Brain microvascular endothelial cell (primary cell): ENCODE measurements around the gene ALG2.
A peak's percentile ranks its signal among the peaks of the same experiment; 100 is the strongest.

Experiments
- DNase-seq: peaks from one replicate; pipeline ENCODE4 v3.0.0-alpha.2; 2020
- H3K27ac ChIP-seq: fragments of 250-450 bp; sonication (Bioruptor Pico); 2 replicates; pipeline ENCODE4 v1.5.1; 2020; ENCODE audit warnings: mild to moderate bottlenecking, moderate library complexity
- H3K27me3 ChIP-seq: fragments of 250-450 bp; sonication (Bioruptor Pico); replicated peaks from 2 replicates; pipeline ENCODE4 v1.5.1; 2020; ENCODE audit warnings: mild to moderate bottlenecking
- H3K36me3 ChIP-seq: fragments of 250-450 bp; sonication (Bioruptor Pico); replicated peaks from 2 replicates; pipeline ENCODE4 v1.5.1; 2020; ENCODE audit warnings: mild to moderate bottlenecking
- H3K4me3 ChIP-seq: 2 replicates; pipeline ENCODE4 v1.5.1; 2011; ENCODE audit warnings: low read depth, mild to moderate bottlenecking, control low read depth, low read length, moderate library complexity
- in situ Hi-C: cut with HindIII; loops from 2 replicates; pipeline ENCODE4 v1.10.0; 2017; ENCODE audit warnings: low sequenced_read_pairs, low pct_ligation_motif_present
- TF ChIP-seq, protein P1 (sequence below): IDR thresholded peaks from 2 replicates; pipeline ENCODE4 v1.5.1; 2011; ENCODE audit warnings: low read depth, mild to moderate bottlenecking, moderate library complexity, low read length, control low read depth, inconsistent platforms; ENCODE audit errors: missing control alignments

Gene ALG2, protein sequence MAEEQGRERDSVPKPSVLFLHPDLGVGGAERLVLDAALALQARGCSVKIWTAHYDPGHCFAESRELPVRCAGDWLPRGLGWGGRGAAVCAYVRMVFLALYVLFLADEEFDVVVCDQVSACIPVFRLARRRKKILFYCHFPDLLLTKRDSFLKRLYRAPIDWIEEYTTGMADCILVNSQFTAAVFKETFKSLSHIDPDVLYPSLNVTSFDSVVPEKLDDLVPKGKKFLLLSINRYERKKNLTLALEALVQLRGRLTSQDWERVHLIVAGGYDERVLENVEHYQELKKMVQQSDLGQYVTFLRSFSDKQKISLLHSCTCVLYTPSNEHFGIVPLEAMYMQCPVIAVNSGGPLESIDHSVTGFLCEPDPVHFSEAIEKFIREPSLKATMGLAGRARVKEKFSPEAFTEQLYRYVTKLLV

DNA sequence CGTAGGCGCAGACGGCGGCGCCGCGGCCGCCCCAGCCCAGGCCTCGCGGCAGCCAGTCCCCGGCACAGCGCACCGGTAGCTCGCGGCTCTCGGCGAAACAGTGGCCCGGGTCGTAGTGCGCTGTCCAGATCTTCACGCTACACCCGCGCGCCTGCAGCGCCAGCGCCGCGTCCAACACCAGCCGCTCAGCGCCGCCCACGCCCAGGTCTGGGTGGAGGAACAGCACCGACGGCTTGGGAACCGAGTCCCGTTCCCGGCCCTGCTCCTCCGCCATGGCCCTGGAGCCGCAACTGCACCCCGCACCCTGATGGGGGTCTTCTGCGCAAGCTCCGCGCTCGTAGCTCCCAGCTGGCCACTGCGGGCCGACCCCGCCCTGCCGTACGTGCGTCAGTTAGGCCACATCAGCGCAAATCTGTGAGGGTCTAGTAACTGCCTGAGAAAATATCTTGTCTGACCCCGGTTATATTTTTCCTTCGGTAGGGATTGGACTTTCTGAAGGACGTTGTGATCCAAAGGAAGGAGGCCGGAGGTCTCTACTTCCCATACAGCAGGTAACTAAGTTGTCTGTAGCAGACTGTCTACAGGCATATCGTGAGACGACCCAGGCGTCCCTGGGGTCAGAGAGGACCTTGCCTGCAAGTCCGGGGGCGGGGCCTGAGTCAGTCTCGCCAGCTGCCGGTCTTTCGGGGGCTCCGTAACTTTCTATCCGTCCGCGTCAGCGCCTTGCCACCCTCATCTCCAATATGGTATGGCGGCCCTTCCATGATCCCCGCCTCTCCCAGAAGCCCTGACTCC lies at the start of gene ALG2, which contains the start of gene SEC61B:
ALG2 (minus strand) TSS at position 322 of the 795 bp plus-strand sequence; CDS start at position 274, 48 bp downstream.
SEC61B (plus strand) TSS at position 662 of the 795 bp plus-strand sequence; CDS start at position 744, 82 bp downstream.
- H3K4me3 ChIP-seq, result peak within 1 kb of the TSS; percentile 95
- in situ Hi-C loops, result no loop called here
- peak; percentile 95 for DNase-seq
- peaks cover 29% of the 10 kb centered on the region for H3K36me3 ChIP-seq
- H3K27me3 ChIP-seq, result no peaks in the 10 kb centered on the region
- TF ChIP-seq, protein P1, sequence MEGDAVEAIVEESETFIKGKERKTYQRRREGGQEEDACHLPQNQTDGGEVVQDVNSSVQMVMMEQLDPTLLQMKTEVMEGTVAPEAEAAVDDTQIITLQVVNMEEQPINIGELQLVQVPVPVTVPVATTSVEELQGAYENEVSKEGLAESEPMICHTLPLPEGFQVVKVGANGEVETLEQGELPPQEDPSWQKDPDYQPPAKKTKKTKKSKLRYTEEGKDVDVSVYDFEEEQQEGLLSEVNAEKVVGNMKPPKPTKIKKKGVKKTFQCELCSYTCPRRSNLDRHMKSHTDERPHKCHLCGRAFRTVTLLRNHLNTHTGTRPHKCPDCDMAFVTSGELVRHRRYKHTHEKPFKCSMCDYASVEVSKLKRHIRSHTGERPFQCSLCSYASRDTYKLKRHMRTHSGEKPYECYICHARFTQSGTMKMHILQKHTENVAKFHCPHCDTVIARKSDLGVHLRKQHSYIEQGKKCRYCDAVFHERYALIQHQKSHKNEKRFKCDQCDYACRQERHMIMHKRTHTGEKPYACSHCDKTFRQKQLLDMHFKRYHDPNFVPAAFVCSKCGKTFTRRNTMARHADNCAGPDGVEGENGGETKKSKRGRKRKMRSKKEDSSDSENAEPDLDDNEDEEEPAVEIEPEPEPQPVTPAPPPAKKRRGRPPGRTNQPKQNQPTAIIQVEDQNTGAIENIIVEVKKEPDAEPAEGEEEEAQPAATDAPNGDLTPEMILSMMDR, result no peak
- peak within 1 kb of the TSS; percentile 100 for H3K27ac ChIP-seq

DNA sequence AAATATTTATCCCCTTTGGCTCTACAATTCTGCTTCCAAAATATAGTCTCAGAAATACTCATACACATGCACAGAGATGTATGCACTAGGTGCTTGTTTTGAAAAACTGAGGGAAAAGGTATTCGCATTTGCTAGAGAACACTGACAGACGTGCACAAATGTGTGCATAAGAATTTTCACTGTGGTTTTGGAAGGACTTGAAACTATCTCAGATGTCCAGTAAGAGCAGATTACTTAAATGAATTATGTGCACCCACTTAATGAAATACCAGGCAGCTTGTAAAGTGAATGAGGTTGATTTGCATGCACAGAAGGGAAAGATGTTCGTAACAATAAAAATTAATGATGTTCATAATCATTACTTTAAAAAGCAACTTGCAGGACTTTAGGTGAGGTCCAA lies 48.7 kb upstream of the ALG2 start:
- no peak overlapping the region for H3K4me3 ChIP-seq
- TF ChIP-seq, protein P1, result no peak
- in situ Hi-C loops, result no loop called here
- no peaks in the 10 kb centered on the region for H3K27me3 ChIP-seq
- H3K36me3 ChIP-seq, result no peaks in the 10 kb centered on the region
- H3K27ac ChIP-seq, result no peak overlapping the region
- no peak for DNase-seq

DNA sequence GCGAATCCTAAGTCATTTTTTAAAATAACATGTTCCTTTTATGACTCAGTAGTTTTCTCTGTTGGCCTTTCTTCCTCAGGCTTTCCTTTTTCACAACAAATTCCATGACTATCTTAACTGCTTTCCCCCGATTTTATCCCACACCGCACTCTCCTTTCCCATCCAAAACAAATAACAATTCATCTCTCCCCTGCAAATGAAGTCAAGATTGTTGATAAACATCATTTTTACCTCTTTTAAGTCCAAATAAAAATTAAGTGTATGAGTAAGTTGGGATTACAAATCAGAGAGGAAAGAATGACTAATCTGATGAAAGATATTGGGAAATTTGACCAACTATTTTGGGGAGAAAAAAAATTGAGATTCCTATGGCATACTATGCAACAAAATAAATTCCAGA lies 47.7 kb upstream of the ALG2 start:
- in situ Hi-C loops, result no loop called here
- no peaks in the 10 kb centered on the region for H3K36me3 ChIP-seq
- DNase-seq, result peak; percentile 34
- TF ChIP-seq, protein P1, result no peak
- H3K4me3 ChIP-seq, result no peak overlapping the region
- peak overlapping the region; percentile 29 for H3K27ac ChIP-seq
- H3K27me3 ChIP-seq, result no peaks in the 10 kb centered on the region

DNA sequence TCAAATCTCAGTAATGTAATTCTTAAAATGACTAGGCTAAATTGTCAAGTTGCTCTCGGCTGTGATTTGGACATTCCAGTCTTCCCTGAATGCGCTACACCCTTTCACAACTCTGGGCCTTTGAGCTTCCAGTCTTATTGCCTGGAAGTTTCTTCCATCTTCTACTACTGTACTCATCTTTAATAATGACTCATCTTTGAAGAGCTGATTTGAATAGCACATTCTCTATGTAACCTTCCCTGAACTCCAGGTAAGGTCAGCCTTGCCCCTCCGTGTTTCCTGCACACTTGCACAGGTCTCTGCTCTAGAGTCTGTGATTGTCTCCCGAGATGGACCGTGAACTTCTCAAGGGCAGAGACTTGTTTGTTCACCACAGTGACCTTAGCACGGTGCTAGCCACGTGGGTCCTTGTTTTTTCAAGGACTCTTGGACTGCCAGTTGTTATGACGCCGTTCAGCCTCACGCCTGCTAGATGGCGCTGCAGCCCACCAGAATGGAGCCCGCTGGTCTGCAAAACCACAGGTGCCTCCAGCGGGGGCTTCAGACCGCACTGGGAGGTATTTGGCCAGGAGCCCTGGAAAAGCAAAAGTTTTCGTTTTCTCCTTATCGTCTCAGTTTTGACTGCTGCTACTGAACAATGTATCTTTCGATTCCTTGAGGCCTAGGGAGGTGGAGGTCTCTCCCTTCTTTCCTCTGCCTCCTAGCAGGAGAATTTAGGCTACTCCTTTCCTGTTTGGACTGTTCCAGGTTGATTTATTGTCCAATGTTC lies 44.7 kb upstream of the ALG2 start:
- no peak overlapping the region for H3K4me3 ChIP-seq

DNA sequence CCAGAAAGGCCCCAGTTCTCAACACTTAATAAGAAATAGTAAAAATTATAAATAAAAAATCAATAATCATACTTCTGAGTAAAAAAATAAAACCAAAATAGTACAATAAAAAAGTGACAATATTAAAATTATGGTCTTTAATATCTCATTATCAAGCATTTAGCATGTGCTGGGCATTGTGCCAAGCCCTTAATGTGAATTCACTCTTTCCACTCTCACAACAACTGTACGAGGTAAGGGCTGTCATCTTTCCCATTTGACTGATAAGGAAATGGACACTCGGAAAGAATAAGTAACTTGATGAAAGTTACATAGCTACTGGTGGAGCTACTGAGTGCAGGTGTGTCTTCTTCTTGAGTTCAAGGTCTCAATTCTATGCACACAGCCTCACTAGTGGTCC lies 43.9 kb upstream of the ALG2 start:
- Histone ChIP-seq H3K27me3 (no peaks in the 10 kb centered on the region), H3K36me3 (no peaks in the 10 kb centered on the region), H3K27ac (no peak overlapping the region), H3K4me3 (no peak overlapping the region)
- TF ChIP-seq, protein P1, result no peak
- in situ Hi-C loops, result no loop called here
- no peak for DNase-seq

More for the DNA sequence above, 44.7 kb upstream of the ALG2 start:
- no peaks in the 10 kb centered on the region for H3K36me3 ChIP-seq
- no peak overlapping the region for H3K27ac ChIP-seq
- peak; percentile 74 for DNase-seq
- in situ Hi-C loops, result no loop called here
- no peaks in the 10 kb centered on the region for H3K27me3 ChIP-seq
- TF ChIP-seq, protein P1, result peak; percentile 94
